ENCODE data around the gene ZPLD1. TPM values are rescaled to one million over a fixed set of nuclear protein-coding genes. Genes with fewer than 3 reads are reported as not detected.

The ZPLD1 gene
- total RNA-seq (2022; extraction: Qiagen RNA extraction; ENCODE audit: low read depth) = 0.04 to 0.05 TPM in 2 of 5 replicates, not detected in the others

GRCh38 chr3:102434715-102435114 lies at the start of gene ZPLD1:
Gene ZPLD1, plus strand, starts transcription at chr3:102435015. Its CDS starts 3,473 bp downstream, at chr3:102438488.

